Germinal center (tissue), 1 donor: ENCODE data around the gene HAUS8.

ENCODE experiments used
- DNase-seq: peaks from one replicate; pipeline ENCODE4 v3.0.0; 2012; ENCODE audit warnings: mixed read lengths, low spot score

Gene HAUS8

DNA sequence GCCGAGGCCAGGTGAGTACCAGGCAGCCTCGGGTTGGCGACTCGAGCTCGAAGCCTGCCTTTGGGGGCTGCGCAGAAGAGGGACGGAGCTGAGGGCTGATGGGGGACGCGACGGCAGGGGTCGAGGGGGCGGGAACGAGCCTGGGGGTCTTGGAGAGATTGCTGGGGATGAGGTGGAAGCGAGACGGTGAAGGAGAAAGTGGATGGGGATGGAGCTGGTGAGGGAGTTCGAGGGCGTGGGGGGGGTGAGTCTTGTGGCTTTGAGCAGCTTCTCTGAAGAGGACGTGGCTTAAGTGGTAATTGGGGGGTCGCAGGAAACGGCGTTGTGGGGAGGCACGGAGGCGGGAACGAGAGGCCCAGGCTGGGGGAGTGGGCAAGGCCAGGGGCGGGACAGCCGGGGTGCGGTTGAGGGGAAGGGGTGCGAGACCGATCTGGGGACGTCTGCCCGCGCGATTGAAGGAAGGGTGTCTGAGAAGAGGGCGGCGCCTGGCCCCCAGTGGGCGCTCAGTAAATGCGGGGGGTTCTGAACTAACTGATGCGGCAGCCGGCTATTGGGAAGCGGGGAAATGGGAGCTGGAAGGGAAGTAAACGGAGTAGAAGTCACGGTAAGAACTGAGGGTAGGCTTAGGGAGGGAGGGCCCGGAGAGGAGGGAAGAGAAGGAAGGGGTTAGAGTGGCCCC is 751 bp upstream of the HAUS8 start:
- peak; percentile 41 for DNase-seq

GRCh38 chr19:17074634-17075034 is 618 bp downstream of the HAUS8 start:
- DNase-seq: peak; percentile 68

GRCh38 chr19:17073869-17074633 is 1.2 kb downstream of the HAUS8 start:
- DNase-seq: no peak

DNA sequence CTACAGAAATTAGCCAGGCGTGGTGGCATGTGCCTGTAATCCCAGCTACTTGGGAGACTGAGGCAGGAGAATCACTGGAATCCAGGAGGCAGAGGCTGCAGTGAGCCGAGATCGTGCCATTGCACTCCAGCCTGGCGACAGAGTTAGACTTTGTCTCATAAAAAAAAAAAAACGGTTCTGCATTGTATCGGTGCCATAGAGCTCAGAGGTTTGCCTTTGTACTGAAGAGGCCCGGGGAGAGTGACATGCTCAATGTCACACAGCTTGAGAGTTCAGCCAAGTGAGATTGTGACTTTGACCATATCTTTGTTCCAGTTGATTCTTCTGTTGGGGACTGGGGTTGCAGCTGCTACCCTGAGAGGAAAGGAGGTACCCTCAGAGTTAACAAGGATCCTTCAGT is 4.3 kb downstream of the HAUS8 start:
- no peak for DNase-seq

GRCh38 chr19:17070421-17070820 is 4.8 kb downstream of the HAUS8 start:
- no peak for DNase-seq

- no peak for DNase-seq
Measured at GRCh38 chr19:17069193-17069592, 6.1 kb downstream of the HAUS8 start.

GRCh38 chr19:17063428-17063827 is 11.8 kb downstream of the HAUS8 start:
- DNase-seq: no peak

GRCh38 chr19:17061691-17062090 is 13.6 kb downstream of the HAUS8 start:
- no peak for DNase-seq

- no peak for DNase-seq
Measured at GRCh38 chr19:17061205-17061604, 14.0 kb downstream of the HAUS8 start.

- no peak for DNase-seq
Measured at GRCh38 chr19:17060802-17061201, 14.4 kb downstream of the HAUS8 start.

DNA sequence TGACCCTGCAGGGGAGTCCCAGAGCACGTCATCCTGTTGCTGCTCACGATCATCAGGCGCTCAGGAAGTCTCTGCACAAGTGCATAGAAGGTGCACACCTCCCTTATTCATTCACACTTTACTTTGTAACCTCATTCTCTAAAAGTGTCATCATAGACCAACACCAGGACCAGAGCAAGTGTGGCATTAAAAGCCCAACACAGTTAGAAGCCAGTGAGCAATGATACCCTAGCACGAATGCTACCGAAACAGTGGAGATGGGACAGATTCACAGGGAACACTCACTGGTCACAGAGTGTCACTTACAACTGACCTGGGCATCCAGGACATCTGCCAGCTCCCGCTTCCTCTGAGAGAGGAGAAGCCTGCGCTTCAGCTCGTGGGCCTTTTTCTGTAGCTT is 17.0 kb downstream of the HAUS8 start:
- DNase-seq: no peak

DNA sequence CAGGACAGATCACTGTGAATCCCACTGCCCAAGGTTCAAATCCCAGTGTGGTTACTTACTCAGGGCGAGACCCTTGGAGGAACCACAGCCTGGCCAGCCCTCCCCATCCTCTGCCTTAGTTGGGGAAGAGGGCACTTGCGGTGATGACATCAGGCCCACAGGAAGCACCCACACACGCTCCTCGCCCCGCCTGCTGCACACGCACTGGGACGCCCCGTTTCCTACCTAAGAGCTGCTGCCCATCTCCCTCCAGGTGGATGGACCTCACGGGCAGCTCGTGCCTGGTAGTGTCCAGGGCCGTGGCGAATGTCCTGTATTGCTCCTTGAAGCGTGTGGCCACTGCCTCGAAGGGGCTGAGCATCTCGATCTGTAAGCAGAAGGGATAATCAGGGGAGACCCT is 19.6 kb downstream of the HAUS8 start:
- no peak for DNase-seq

GRCh38 chr19:17054746-17055145 is 20.5 kb downstream of the HAUS8 start:
- no peak for DNase-seq

DNA sequence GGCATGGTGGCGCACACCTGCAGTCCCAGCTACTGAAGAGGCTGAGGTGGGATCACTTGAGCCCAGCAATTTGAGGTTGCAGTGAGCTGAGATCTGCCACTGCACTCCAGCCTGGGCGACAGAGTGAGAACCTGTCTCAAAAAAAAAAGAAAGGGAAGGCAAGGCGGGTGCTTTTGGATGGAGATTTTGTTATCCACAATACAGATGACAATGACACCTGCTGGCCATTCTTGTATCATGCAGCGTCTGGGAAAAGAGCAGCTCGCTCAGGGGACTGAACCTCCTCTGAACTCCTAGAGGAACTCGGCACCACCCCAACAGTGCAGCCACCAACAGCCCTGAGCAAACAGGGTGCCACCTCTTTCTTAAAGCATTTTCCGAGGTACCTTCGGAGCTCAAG is 22.8 kb downstream of the HAUS8 start:
- DNase-seq: peak; percentile 30

DNA sequence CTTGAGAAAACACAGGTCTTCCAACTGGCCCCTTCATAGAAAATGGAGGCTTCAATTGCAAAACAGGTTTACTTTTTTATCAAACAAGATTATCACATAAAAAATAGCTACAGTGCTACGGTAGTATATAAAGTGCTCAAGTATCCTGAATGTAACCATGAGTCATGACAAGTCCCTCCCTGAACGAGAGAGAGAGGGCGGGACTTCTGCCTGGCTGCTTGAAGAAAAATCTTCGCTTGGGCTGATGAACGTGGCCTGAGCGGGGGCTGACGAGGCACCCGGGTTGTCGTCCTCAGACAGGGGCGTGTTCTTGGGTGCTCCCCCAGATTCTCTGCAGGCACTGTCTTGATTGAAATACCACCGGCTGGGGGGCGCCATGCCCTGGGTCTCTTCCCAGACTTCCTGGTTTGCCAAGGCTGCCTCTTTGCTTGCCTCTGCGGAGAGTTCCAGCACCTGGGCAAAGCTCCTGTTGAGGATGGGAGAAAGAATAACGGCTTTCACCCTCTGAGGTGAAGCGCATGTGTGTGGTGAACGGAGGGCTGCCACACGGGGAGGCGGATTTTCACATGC is 25.5 kb downstream of the HAUS8 start:
- DNase-seq: no peak

- no peak for DNase-seq
Measured at GRCh38 chr19:17048885-17049453, 26.3 kb downstream of the HAUS8 start.

DNA sequence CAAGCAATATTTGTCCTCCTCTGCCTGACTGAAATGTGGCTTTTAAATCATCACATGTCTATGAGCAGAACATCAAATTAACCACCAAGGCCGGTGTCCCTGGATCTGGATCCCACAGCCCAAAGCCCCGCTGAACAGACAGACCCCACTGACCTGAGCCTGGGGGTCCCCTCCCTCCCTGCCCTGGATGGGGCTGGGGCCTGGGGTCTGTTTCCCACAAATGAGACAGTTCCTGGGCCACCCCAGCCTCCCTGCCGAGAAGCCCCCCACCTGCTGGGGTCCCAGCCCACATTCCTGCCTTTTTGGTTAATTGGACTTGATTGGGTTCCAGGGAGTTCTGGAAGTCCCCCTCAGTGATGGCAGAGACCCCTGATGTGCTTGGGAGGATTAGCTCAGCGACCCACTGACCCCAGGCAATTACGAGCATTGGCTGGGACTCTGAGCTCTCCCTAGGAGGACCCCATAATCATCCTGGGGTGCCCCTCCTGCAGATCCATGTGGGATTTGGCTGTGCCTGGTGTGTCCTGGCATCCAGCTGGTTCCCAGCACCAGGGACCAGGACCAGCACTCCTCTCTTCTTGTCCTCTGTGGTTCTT is 29.2 kb downstream of the HAUS8 start:
- no peak for DNase-seq

- no peak for DNase-seq
Measured at GRCh38 chr19:17043744-17044143, 31.5 kb downstream of the HAUS8 start.

DNA sequence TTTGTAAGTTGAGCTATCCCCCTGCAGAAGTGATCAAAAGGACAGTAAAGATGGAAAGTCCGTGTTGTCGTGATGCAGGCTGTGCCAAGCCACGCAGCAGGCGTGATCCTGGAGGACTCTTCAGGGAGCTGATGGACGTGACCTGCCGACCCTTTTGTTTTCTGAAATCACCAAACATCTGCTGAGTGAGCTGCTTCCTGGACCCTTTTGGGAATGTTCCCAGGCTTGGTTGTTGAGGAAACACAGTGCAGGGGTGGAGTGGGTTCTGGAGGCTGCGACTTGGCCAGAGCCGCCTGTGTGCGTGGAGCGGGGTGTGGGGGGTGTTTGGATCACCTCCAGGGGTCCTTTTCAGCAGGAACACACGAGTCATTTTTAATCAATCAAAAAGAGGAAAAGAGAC is 33.3 kb downstream of the HAUS8 start:
- DNase-seq: no peak

DNA sequence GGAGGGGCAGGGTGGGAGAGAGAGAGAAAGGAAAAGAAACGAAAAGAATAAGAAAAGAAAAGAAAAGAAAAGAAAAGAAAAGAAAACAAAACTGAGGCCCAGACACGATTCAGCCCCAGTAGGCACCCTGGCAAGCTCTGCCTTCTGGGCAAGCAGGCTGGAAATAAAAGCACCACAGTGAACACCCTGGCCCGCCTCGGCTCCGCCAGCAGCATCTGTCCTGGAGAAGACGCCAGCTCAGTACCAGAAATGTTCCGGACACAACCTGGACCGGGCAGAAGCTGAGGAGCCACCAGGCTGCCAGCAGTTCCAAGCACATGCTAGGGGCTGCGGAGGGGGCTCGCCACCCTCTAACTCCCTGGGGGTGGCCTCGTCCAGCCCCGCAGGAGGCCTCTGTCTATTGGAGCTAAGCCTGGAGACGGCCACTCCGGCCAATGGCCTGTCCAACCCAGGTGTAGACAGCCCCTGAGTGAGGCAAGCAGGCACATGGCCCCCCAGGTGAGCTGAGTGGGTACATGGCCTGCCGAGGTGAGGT is 37.2 kb downstream of the HAUS8 start:
- DNase-seq: no peak

GRCh38 chr19:17037184-17037583 is 38.1 kb downstream of the HAUS8 start:
- DNase-seq: no peak

- no peak for DNase-seq
Measured at GRCh38 chr19:17036640-17037039, 38.6 kb downstream of the HAUS8 start.
